Spinal cord (tissue), 10 donors: ENCODE results near the gene SOHLH2. TPM values are rescaled to one million over a fixed set of nuclear protein-coding genes. Genes with fewer than 3 reads are reported as not detected.
A peak's percentile ranks its signal among the peaks of the same experiment; 100 is the strongest.

ENCODE experiments used
- DNase-seq, 6 donors: peaks; one replicate each; pipeline versions ENCODE4 v3.0.0 to v3.0.0-alpha.2; 2013 to 2015; ENCODE audit warnings: low spot score in 6 of 6, low read depth in 4 of 6
- H3K27ac ChIP-seq: one replicate; pipeline ENCODE4 v1.5.1; 2013; ENCODE audit warnings: low read depth, low read length, control low read depth
- H3K27me3 ChIP-seq: one replicate; pipeline ENCODE4 v1.6.1; 2013; ENCODE audit warnings: low read length; ENCODE audit not compliant: control insufficient read depth, insufficient read depth
- H3K36me3 ChIP-seq: one replicate; pipeline ENCODE4 v1.6.1; 2013; ENCODE audit warnings: low read length; ENCODE audit not compliant: control insufficient read depth, insufficient read depth
- H3K4me1 ChIP-seq: one replicate; pipeline ENCODE4 v1.6.1; 2013; ENCODE audit warnings: low read length; ENCODE audit not compliant: control insufficient read depth, insufficient read depth
- H3K4me3 ChIP-seq: one replicate; pipeline ENCODE4 v1.5.1; 2013; ENCODE audit warnings: low read depth, low read length, control low read depth
- H3K9me3 ChIP-seq: one replicate; pipeline ENCODE4 v1.6.1; 2013; ENCODE audit warnings: low read length; ENCODE audit not compliant: control insufficient read depth, insufficient read depth
- WGBS: methylation state at CpG from one replicate; pipeline ENCODE4 v1.1.5; 2013; ENCODE audit warnings: missing lambda C conversion rate; ENCODE audit not compliant: insufficient coverage; 5-methylcytosine and 5-hydroxymethylcytosine counted together
- polyA plus RNA-seq, 2 donors: library from polyadenylated mRNA; unstranded; fragments of 120-200 nt; gene quantifications; one replicate each; pipeline ENCODE4 v1.2.1, GENCODE V29; 2013; ENCODE audit not compliant: insufficient read length in 2 of 2
- total RNA-seq, 2 donors: library from RNA; depleted of rRNA in 1 of 2; stranded (reverse); fragments of 120-200 nt in 1 of 2; fragments of >200 nt in 1 of 2; gene quantifications; one replicate each; pipeline versions ENCODE4 v1.2.3 to v1.2.4, GENCODE V29; 2013 to 2014
- donor health status: healthy.

Gene SOHLH2
- total and polyA plus RNA-seq, 4 donors: 0.40 to 3.2 (median 2.2) TPM

GRCh38 chr13:36193151-36193855 lies 21.1 kb downstream of the SOHLH2 start:
- no CpG with 5 or more reads among the region's 1 CpG for WGBS
- Histone ChIP-seq H3K36me3 (no peaks in the 10 kb centered on the region), H3K27ac (no peak overlapping the region), H3K4me3 (no peak overlapping the region), H3K9me3 (no peaks in the 10 kb centered on the region), H3K27me3 (no peaks in the 10 kb centered on the region), H3K4me1 (no peaks in the 10 kb centered on the region)
- DNase-seq: peak in 1 of 6 donors; percentile 7

- Histone ChIP-seq H3K27me3 (no peaks in the 10 kb centered on the region), H3K4me3 (no peak overlapping the region), H3K27ac (no peak overlapping the region), H3K9me3 (no peaks in the 10 kb centered on the region), H3K36me3 (no peaks in the 10 kb centered on the region), H3K4me1 (no peaks in the 10 kb centered on the region)
- no peak for DNase-seq
- 69% methylated on average over 4 of the region's 6 CpGs for WGBS
Measured at GRCh38 chr13:36192166-36192565, 22.2 kb downstream of the SOHLH2 start.

GRCh38 chr13:36190771-36191170 lies 23.6 kb downstream of the SOHLH2 start:
- Histone ChIP-seq H3K27me3 (no peaks in the 10 kb centered on the region), H3K27ac (no peak overlapping the region), H3K36me3 (no peaks in the 10 kb centered on the region), H3K4me3 (no peak overlapping the region), H3K4me1 (no peaks in the 10 kb centered on the region), H3K9me3 (no peaks in the 10 kb centered on the region)
- no peak for DNase-seq
- no CpG with 5 or more reads among the region's 3 CpGs for WGBS

GRCh38 chr13:36188441-36188840 lies 25.9 kb downstream of the SOHLH2 start:
- Histone ChIP-seq H3K36me3 (no peaks in the 10 kb centered on the region), H3K27me3 (no peaks in the 10 kb centered on the region), H3K4me1 (no peaks in the 10 kb centered on the region), H3K4me3 (no peak overlapping the region), H3K9me3 (no peaks in the 10 kb centered on the region), H3K27ac (no peak overlapping the region)
- 86% methylated on average over 1 of the region's 1 CpG for WGBS
- no peak for DNase-seq

GRCh38 chr13:36183901-36184300 lies 30.5 kb downstream of the SOHLH2 start:
- Histone ChIP-seq H3K9me3 (no peaks in the 10 kb centered on the region), H3K27ac (no peak overlapping the region), H3K27me3 (no peaks in the 10 kb centered on the region), H3K36me3 (no peaks in the 10 kb centered on the region), H3K4me3 (no peak overlapping the region), H3K4me1 (no peaks in the 10 kb centered on the region)
- DNase-seq: no peak

- Histone ChIP-seq H3K27ac (no peak overlapping the region), H3K9me3 (no peaks in the 10 kb centered on the region), H3K4me3 (no peak overlapping the region), H3K27me3 (no peaks in the 10 kb centered on the region), H3K4me1 (no peaks in the 10 kb centered on the region), H3K36me3 (no peaks in the 10 kb centered on the region)
- no CpG with 5 or more reads among the region's 5 CpGs for WGBS
- no peak for DNase-seq
Measured at GRCh38 chr13:36175621-36176020, 38.7 kb downstream of the SOHLH2 start.

GRCh38 chr13:36174923-36175322 lies 39.4 kb downstream of the SOHLH2 start:
- no peaks in the 10 kb centered on the region for H3K36me3 ChIP-seq
- H3K9me3 ChIP-seq: no peaks in the 10 kb centered on the region
- WGBS: 55% methylated on average over 7 of the region's 7 CpGs
- no peaks in the 10 kb centered on the region for H3K4me1 ChIP-seq
- H3K27ac ChIP-seq: no peak overlapping the region
- H3K4me3 ChIP-seq: no peak overlapping the region
- H3K27me3 ChIP-seq: no peaks in the 10 kb centered on the region
- peak in 1 of 6 donors; percentile 52 for DNase-seq

- WGBS: no CpG with 5 or more reads among the region's 4 CpGs
- no peaks in the 10 kb centered on the region for H3K9me3 ChIP-seq
Measured at GRCh38 chr13:36173571-36174322, 40.6 kb downstream of the SOHLH2 start.

GRCh38 chr13:36166046-36166445 lies 48.3 kb downstream of the SOHLH2 start:
- DNase-seq: no peak
- 93% methylated on average over 5 of the region's 5 CpGs for WGBS

More at GRCh38 chr13:36173571-36174322, 40.6 kb downstream of the SOHLH2 start:
- no peak overlapping the region for H3K27ac ChIP-seq
- no peaks in the 10 kb centered on the region for H3K36me3 ChIP-seq
- H3K4me1 ChIP-seq: no peaks in the 10 kb centered on the region
- no peak overlapping the region for H3K4me3 ChIP-seq
- DNase-seq: no peak
- H3K27me3 ChIP-seq: no peaks in the 10 kb centered on the region

GRCh38 chr13:36163809-36164308 lies 50.5 kb downstream of the SOHLH2 start:
- Histone ChIP-seq H3K9me3 (no peaks in the 10 kb centered on the region), H3K36me3 (no peaks in the 10 kb centered on the region), H3K27me3 (no peaks in the 10 kb centered on the region), H3K4me1 (peaks cover 8% of the 10 kb centered on the region), H3K27ac (peak overlapping the region; percentile 37), H3K4me3 (no peak overlapping the region)
- peak in 2 of 6 donors; percentile 82 to 83 for DNase-seq
- WGBS: no CpG with 5 or more reads among the region's 7 CpGs

More at GRCh38 chr13:36166046-36166445, 48.3 kb downstream of the SOHLH2 start:
- H3K36me3 ChIP-seq: no peaks in the 10 kb centered on the region
- H3K4me1 ChIP-seq: peaks cover 8% of the 10 kb centered on the region
- no peaks in the 10 kb centered on the region for H3K27me3 ChIP-seq
- H3K9me3 ChIP-seq: no peaks in the 10 kb centered on the region
- no peak overlapping the region for H3K4me3 ChIP-seq
- H3K27ac ChIP-seq: no peak overlapping the region
